ENCODE results near the gene NEXMIF.
"Not testable (repeated sequence)": the region's sequence is repeated elsewhere in the genome, so short reads cannot be mapped to it uniquely, and the experiment has no call there.

NEXMIF gene

GRCh38 chrX:74797338-74797887, 127.8 kb downstream of the NEXMIF start:
- no peak overlapping the region for H3K27ac ChIP-seq (ENCODE audit: low read depth, low read length)
- H3K36me3 ChIP-seq (ENCODE audit: control insufficient read depth in 1 of 2, insufficient read depth in 2 of 2, low read length in 2 of 2), result no peaks in the 10 kb centered on the region
- no peaks in the 10 kb centered on the region for H3K27me3 ChIP-seq (ENCODE audit: control insufficient read depth in 1 of 2, insufficient read depth in 2 of 2, low read length in 2 of 2)
- H3K4me1 ChIP-seq (ENCODE audit: control insufficient read depth in 1 of 2, insufficient read depth in 2 of 2, low read length in 2 of 2), result no peaks in the 10 kb centered on the region
- H3K9me3 ChIP-seq (ENCODE audit: control insufficient read depth in 1 of 2, low read length in 2 of 2), result no peaks in the 10 kb centered on the region
- H3K4me3 ChIP-seq (ENCODE audit: low read depth in 1 of 2, low read length in 2 of 2), result no peak overlapping the region
- H3K9ac ChIP-seq (ENCODE audit: low read depth in 1 of 2, low read length in 2 of 2), result no peak overlapping the region

GRCh38 chrX:74788545-74789086, 136.6 kb downstream of the NEXMIF start:
- H3K4me1 ChIP-seq (ENCODE audit: control insufficient read depth in 1 of 2, insufficient read depth in 2 of 2, low read length in 2 of 2), result no peaks in the 10 kb centered on the region
- H3K9ac ChIP-seq (ENCODE audit: low read depth in 1 of 2, low read length in 2 of 2), result no peak overlapping the region

GRCh38 chrX:74784629-74785028, 140.6 kb downstream of the NEXMIF start:
- H3K27me3 ChIP-seq (ENCODE audit: control insufficient read depth in 1 of 2, insufficient read depth in 2 of 2, low read length in 2 of 2), result no peaks in the 10 kb centered on the region
- no peaks in the 10 kb centered on the region for H3K9me3 ChIP-seq (ENCODE audit: control insufficient read depth in 1 of 2, low read length in 2 of 2)

More at GRCh38 chrX:74788545-74789086, 136.6 kb downstream of the NEXMIF start:
- Histone ChIP-seq H3K9me3 (ENCODE audit: control insufficient read depth in 1 of 2, low read length in 2 of 2) (no peaks in the 10 kb centered on the region), H3K4me3 (ENCODE audit: low read depth in 1 of 2, low read length in 2 of 2) (no peak overlapping the region), H3K27me3 (ENCODE audit: control insufficient read depth in 1 of 2, insufficient read depth in 2 of 2, low read length in 2 of 2) (no peaks in the 10 kb centered on the region), H3K27ac (ENCODE audit: low read depth, low read length) (no peak overlapping the region), H3K36me3 (ENCODE audit: control insufficient read depth in 1 of 2, insufficient read depth in 2 of 2, low read length in 2 of 2) (no peaks in the 10 kb centered on the region)

GRCh38 chrX:74781507-74782034, 143.7 kb downstream of the NEXMIF start:
- Histone ChIP-seq H3K27ac (ENCODE audit: low read depth, low read length) (no peak overlapping the region), H3K27me3 (ENCODE audit: control insufficient read depth in 1 of 2, insufficient read depth in 2 of 2, low read length in 2 of 2) (no peaks in the 10 kb centered on the region), H3K36me3 (ENCODE audit: control insufficient read depth in 1 of 2, insufficient read depth in 2 of 2, low read length in 2 of 2) (no peaks in the 10 kb centered on the region), H3K4me3 (ENCODE audit: low read depth in 1 of 2, low read length in 2 of 2) (no peak overlapping the region), H3K9me3 (ENCODE audit: control insufficient read depth in 1 of 2, low read length in 2 of 2) (no peaks in the 10 kb centered on the region), H3K4me1 (ENCODE audit: control insufficient read depth in 1 of 2, insufficient read depth in 2 of 2, low read length in 2 of 2) (no peaks in the 10 kb centered on the region), H3K9ac (ENCODE audit: low read depth in 1 of 2, low read length in 2 of 2) (no peak overlapping the region)

More at GRCh38 chrX:74784629-74785028, 140.6 kb downstream of the NEXMIF start:
- H3K4me1 ChIP-seq (ENCODE audit: control insufficient read depth in 1 of 2, insufficient read depth in 2 of 2, low read length in 2 of 2), result no peaks in the 10 kb centered on the region
- H3K4me3 ChIP-seq (ENCODE audit: low read depth in 1 of 2, low read length in 2 of 2), result no peak overlapping the region
- no peak overlapping the region for H3K9ac ChIP-seq (ENCODE audit: low read depth in 1 of 2, low read length in 2 of 2)
- no peak overlapping the region for H3K27ac ChIP-seq (ENCODE audit: low read depth, low read length)
- H3K36me3 ChIP-seq (ENCODE audit: control insufficient read depth in 1 of 2, insufficient read depth in 2 of 2, low read length in 2 of 2), result no peaks in the 10 kb centered on the region

GRCh38 chrX:74779175-74779574, 146.1 kb downstream of the NEXMIF start:
- Histone ChIP-seq H3K27me3 (ENCODE audit: control insufficient read depth in 1 of 2, insufficient read depth in 2 of 2, low read length in 2 of 2) (no peaks in the 10 kb centered on the region), H3K9me3 (ENCODE audit: control insufficient read depth in 1 of 2, low read length in 2 of 2) (no peaks in the 10 kb centered on the region), H3K36me3 (ENCODE audit: control insufficient read depth in 1 of 2, insufficient read depth in 2 of 2, low read length in 2 of 2) (no peaks in the 10 kb centered on the region), H3K4me1 (ENCODE audit: control insufficient read depth in 1 of 2, insufficient read depth in 2 of 2, low read length in 2 of 2) (no peaks in the 10 kb centered on the region), H3K4me3 (ENCODE audit: low read depth in 1 of 2, low read length in 2 of 2) (no peak overlapping the region), H3K27ac (ENCODE audit: low read depth, low read length) (no peak overlapping the region), H3K9ac (ENCODE audit: low read depth in 1 of 2, low read length in 2 of 2) (no peak overlapping the region)

- H3K27ac ChIP-seq (ENCODE audit: low read depth, low read length), result no peak overlapping the region
Observed at GRCh38 chrX:74774988-74775387, 150.3 kb downstream of the NEXMIF start.

GRCh38 chrX:74736450-74736849, 188.8 kb downstream of the NEXMIF start:
- H3K27me3 ChIP-seq (ENCODE audit: control insufficient read depth in 1 of 2, insufficient read depth in 2 of 2, low read length in 2 of 2), result no peaks in the 10 kb centered on the region
- H3K36me3 ChIP-seq (ENCODE audit: control insufficient read depth in 1 of 2, insufficient read depth in 2 of 2, low read length in 2 of 2), result no peaks in the 10 kb centered on the region
- H3K4me1 ChIP-seq (ENCODE audit: control insufficient read depth in 1 of 2, insufficient read depth in 2 of 2, low read length in 2 of 2), result no peaks in the 10 kb centered on the region
- H3K9ac ChIP-seq (ENCODE audit: low read depth in 1 of 2, low read length in 2 of 2), result no peak overlapping the region
- H3K4me3 ChIP-seq (ENCODE audit: low read depth in 1 of 2, low read length in 2 of 2), result no peak overlapping the region
- no peaks in the 10 kb centered on the region for H3K9me3 ChIP-seq (ENCODE audit: control insufficient read depth in 1 of 2, low read length in 2 of 2)
- no peak overlapping the region for H3K27ac ChIP-seq (ENCODE audit: low read depth, low read length)

More at GRCh38 chrX:74774988-74775387, 150.3 kb downstream of the NEXMIF start:
- H3K4me3 ChIP-seq (ENCODE audit: low read depth in 1 of 2, low read length in 2 of 2), result no peak overlapping the region
- H3K27me3 ChIP-seq (ENCODE audit: control insufficient read depth in 1 of 2, insufficient read depth in 2 of 2, low read length in 2 of 2), result no peaks in the 10 kb centered on the region
- no peaks in the 10 kb centered on the region for H3K36me3 ChIP-seq (ENCODE audit: control insufficient read depth in 1 of 2, insufficient read depth in 2 of 2, low read length in 2 of 2)
- no peak overlapping the region for H3K9ac ChIP-seq (ENCODE audit: low read depth in 1 of 2, low read length in 2 of 2)
- H3K4me1 ChIP-seq (ENCODE audit: control insufficient read depth in 1 of 2, insufficient read depth in 2 of 2, low read length in 2 of 2), result no peaks in the 10 kb centered on the region
- no peaks in the 10 kb centered on the region for H3K9me3 ChIP-seq (ENCODE audit: control insufficient read depth in 1 of 2, low read length in 2 of 2)

- Histone ChIP-seq H3K27ac (ENCODE audit: low read depth, low read length) (no peak overlapping the region), H3K4me3 (ENCODE audit: low read depth in 1 of 2, low read length in 2 of 2) (no peak overlapping the region), H3K27me3 (ENCODE audit: control insufficient read depth in 1 of 2, insufficient read depth in 2 of 2, low read length in 2 of 2) (no peaks in the 10 kb centered on the region), H3K36me3 (ENCODE audit: control insufficient read depth in 1 of 2, insufficient read depth in 2 of 2, low read length in 2 of 2) (no peaks in the 10 kb centered on the region), H3K9me3 (ENCODE audit: control insufficient read depth in 1 of 2, low read length in 2 of 2) (no peaks in the 10 kb centered on the region), H3K4me1 (ENCODE audit: control insufficient read depth in 1 of 2, insufficient read depth in 2 of 2, low read length in 2 of 2) (no peaks in the 10 kb centered on the region), H3K9ac (ENCODE audit: low read depth in 1 of 2, low read length in 2 of 2) (no peak overlapping the region)
Observed at GRCh38 chrX:74705269-74705668, 220.0 kb downstream of the NEXMIF start.

GRCh38 chrX:74701343-74701742, 223.9 kb downstream of the NEXMIF start:
- not testable (repeated sequence) for H3K9ac ChIP-seq (ENCODE audit: low read depth in 1 of 2, low read length in 2 of 2)

GRCh38 chrX:74684466-74684865, 240.8 kb downstream of the NEXMIF start:
- Histone ChIP-seq H3K9me3 (ENCODE audit: control insufficient read depth in 1 of 2, low read length in 2 of 2) (no peaks in the 10 kb centered on the region), H3K36me3 (ENCODE audit: control insufficient read depth in 1 of 2, insufficient read depth in 2 of 2, low read length in 2 of 2) (no peaks in the 10 kb centered on the region), H3K27ac (ENCODE audit: low read depth, low read length) (no peak overlapping the region), H3K27me3 (ENCODE audit: control insufficient read depth in 1 of 2, insufficient read depth in 2 of 2, low read length in 2 of 2) (no peaks in the 10 kb centered on the region), H3K4me3 (ENCODE audit: low read depth in 1 of 2, low read length in 2 of 2) (no peak overlapping the region), H3K9ac (ENCODE audit: low read depth in 1 of 2, low read length in 2 of 2) (no peak overlapping the region), H3K4me1 (ENCODE audit: control insufficient read depth in 1 of 2, insufficient read depth in 2 of 2, low read length in 2 of 2) (no peaks in the 10 kb centered on the region)

More at GRCh38 chrX:74701343-74701742, 223.9 kb downstream of the NEXMIF start:
- H3K4me3 ChIP-seq (ENCODE audit: low read depth in 1 of 2, low read length in 2 of 2); H3K27me3 ChIP-seq (ENCODE audit: control insufficient read depth in 1 of 2, insufficient read depth in 2 of 2, low read length in 2 of 2); H3K27ac ChIP-seq (ENCODE audit: low read depth, low read length); H3K9me3 ChIP-seq (ENCODE audit: control insufficient read depth in 1 of 2, low read length in 2 of 2); H3K4me1 ChIP-seq (ENCODE audit: control insufficient read depth in 1 of 2, insufficient read depth in 2 of 2, low read length in 2 of 2); H3K36me3 ChIP-seq (ENCODE audit: control insufficient read depth in 1 of 2, insufficient read depth in 2 of 2, low read length in 2 of 2): not testable (repeated sequence)
